A549 (cell line): ENCODE results near the gene PLCB1. TPM values are rescaled to one million over a fixed set of nuclear protein-coding genes. Genes with fewer than 3 reads are reported as not detected.

Experiments used
- ATAC-seq, 2 experiments: fragments of 200-7000 bp in 1 of 2; fragments of >200 bp in 1 of 2; cut with Nextera tagmentation in 1 of 2; cut with Tn5 transposase in 1 of 2; 3 replicates each; pipeline versions ENCODE4 v1.8.0 to v1.9.1; 2018 to 2020; ENCODE audit warnings: mild to moderate bottlenecking in 1 of 2, moderate library complexity in 1 of 2
- CTCF ChIA-PET: fragments of 300-600 bp; sonication (Branson Sonifier 250); formaldehyde crosslinking; extraction: SDS; loops from one replicate; lab custom pipeline; 2021; ENCODE audit warnings: antibody characterized with exemption, inconsistent platforms; lab: Yijun Ruan, JAX
- POLR2A ChIA-PET: fragments of 350-600 bp; formaldehyde crosslinking; extraction: SDS; loops from one replicate; lab custom pipeline; 2021; ENCODE audit warnings: antibody characterized with exemption, inconsistent platforms; lab: Yijun Ruan, JAX
- DNase-seq, 2 experiments: peaks; one replicate each; pipeline versions ENCODE4 v3.0.0 to v3.0.0-alpha.2; 2011 to 2016; ENCODE audit warnings: low read depth in 1 of 2, low spot score in 1 of 2
- FAIRE-seq: peaks from 2 replicates; lab custom pipeline; 2011; peaks lifted over from hg19 to GRCh38; lab: Jason Lieb, UNC
- H3K27ac ChIP-seq, 2 experiments: fragments of >200 bp; sonication (Bioruptor Twin); formaldehyde crosslinking; 3 replicates each; pipeline ENCODE4 v1.5.1; 2016 to 2017
- H3K4me1 ChIP-seq: fragments of >200 bp; sonication (Bioruptor Twin); formaldehyde crosslinking; 3 replicates; pipeline ENCODE4 v1.6.1; 2016
- H3K4me2 ChIP-seq: fragments of >200 bp; sonication (Bioruptor Twin); formaldehyde crosslinking; 3 replicates; pipeline ENCODE4 v1.6.1; 2016
- H3K4me3 ChIP-seq: fragments of >200 bp; sonication (Bioruptor Twin); formaldehyde crosslinking; 3 replicates; pipeline ENCODE4 v1.5.1; 2016
- H3K9me3 ChIP-seq: fragments of >200 bp; sonication (Bioruptor Twin); formaldehyde crosslinking; 3 replicates; pipeline ENCODE4 v1.6.1; 2016
- BHLHE40 ChIP-seq: IDR thresholded peaks from 2 replicates; pipeline ENCODE4 v1.6.1; 2012; ENCODE audit warnings: low read depth, low read length, inconsistent platforms
- CBX8 ChIP-seq: fragments of 200-600 bp; sonication (generic); IDR thresholded peaks from 2 replicates; pipeline ENCODE4 v1.6.1; 2016
- CHD4 ChIP-seq: fragments of 200-600 bp; sonication (generic); IDR thresholded peaks from 2 replicates; pipeline ENCODE4 v1.6.1; 2016; ENCODE audit warnings: antibody characterized with exemption, mild to moderate bottlenecking, borderline replicate concordance
- CTCF ChIP-seq: fragments of >200 bp; sonication (Bioruptor Twin); formaldehyde crosslinking; IDR thresholded peaks from 3 replicates; pipeline ENCODE4 v1.5.1; 2016
- E2F6 ChIP-seq: IDR thresholded peaks from 2 replicates; pipeline ENCODE4 v1.6.1; 2012; ENCODE audit warnings: low read depth, borderline replicate concordance
- EHF ChIP-seq: fragments of 250-450 bp; sonication (Bioruptor Pico); IDR thresholded peaks from 2 replicates; pipeline ENCODE4 v1.5.0; 2020; ENCODE audit warnings: mild to moderate bottlenecking
- EHMT2 ChIP-seq: fragments of 200-600 bp; sonication (generic); IDR thresholded peaks from 2 replicates; pipeline ENCODE4 v1.6.1; 2016; ENCODE audit warnings: antibody characterized with exemption, low read depth, mild to moderate bottlenecking, moderate library complexity
- ESRRA ChIP-seq: fragments of 150-350 bp; IDR thresholded peaks from 2 replicates; pipeline ENCODE4 v1.6.1; 2014; ENCODE audit warnings: mild to moderate bottlenecking, low read length, borderline replicate concordance
- FOXS1 ChIP-seq: fragments of 250-450 bp; sonication (Bioruptor Pico); IDR thresholded peaks from 2 replicates; pipeline ENCODE4 v1.5.0; 2020; ENCODE audit warnings: mild to moderate bottlenecking, moderate library complexity
- HDAC2 ChIP-seq: fragments of 200-600 bp; sonication (generic); IDR thresholded peaks from 2 replicates; pipeline ENCODE4 v1.6.1; 2016
- KDM1A ChIP-seq: fragments of 200-600 bp; sonication (generic); IDR thresholded peaks from 2 replicates; pipeline ENCODE4 v1.6.1; 2016; ENCODE audit warnings: low read depth, mild to moderate bottlenecking
- MAFK ChIP-seq: fragments of 450-650 bp; IDR thresholded peaks from 2 replicates; pipeline ENCODE4 v1.6.1; 2014; ENCODE audit not compliant: partially characterized antibody
- MYC ChIP-seq: IDR thresholded peaks from 2 replicates; pipeline ENCODE4 v1.6.1; 2012; ENCODE audit warnings: mild to moderate bottlenecking, inconsistent platforms, low read length, improper control_type of control experiment, borderline replicate concordance
- RAD21 ChIP-seq, 2 experiments: fragments of >200 bp in 1 of 2; sonication (Bioruptor Twin) in 1 of 2; formaldehyde crosslinking in 1 of 2; IDR thresholded peaks in 1 of 2; conservative IDR thresholded peaks in 1 of 2; 2 replicates in 1 of 2; 3 replicates in 1 of 2; pipeline ENCODE4 v1.6.1; 2012 to 2018; ENCODE audit warnings: inconsistent platforms in 1 of 2
- REST ChIP-seq: fragments of 200-600 bp; sonication (generic); IDR thresholded peaks from 2 replicates; pipeline ENCODE4 v1.6.1; 2016; ENCODE audit warnings: antibody characterized with exemption, mild to moderate bottlenecking, moderate library complexity
- RFX5 ChIP-seq: fragments of 450-650 bp; IDR thresholded peaks from 2 replicates; pipeline ENCODE4 v1.7.1; 2014; ENCODE audit warnings: antibody characterized with exemption, mild to moderate bottlenecking, moderate library complexity
- RNF2 ChIP-seq: fragments of 200-600 bp; sonication (generic); IDR thresholded peaks from 2 replicates; pipeline ENCODE4 v1.6.1; 2016; ENCODE audit warnings: low read depth, mild to moderate bottlenecking, antibody characterized with exemption, moderate library complexity, borderline replicate concordance
- SMC3 ChIP-seq: fragments of >200 bp; sonication (Bioruptor Twin); formaldehyde crosslinking; IDR thresholded peaks from 3 replicates; pipeline ENCODE4 v1.6.1; 2018; ENCODE audit warnings: inconsistent platforms
- TP53 ChIP-seq: fragments of 250-450 bp; sonication (Bioruptor Pico); IDR thresholded peaks from 2 replicates; pipeline ENCODE4 v1.5.0; 2021; ENCODE audit warnings: mild to moderate bottlenecking, moderate library complexity
- ZC3H11A ChIP-seq: fragments of 450-650 bp; IDR thresholded peaks from 2 replicates; pipeline ENCODE4 v1.6.1; 2014; ENCODE audit warnings: antibody characterized with exemption, mild to moderate bottlenecking
- ZNF302 ChIP-seq: fragments of 250-450 bp; sonication (Bioruptor Pico); IDR thresholded peaks from 2 replicates; pipeline ENCODE4 v1.9.0; 2021; ENCODE audit warnings: inconsistent platforms, mild to moderate bottlenecking, moderate library complexity
- ZSCAN20 ChIP-seq: fragments of 250-450 bp; sonication (Bioruptor Pico); IDR thresholded peaks from 2 replicates; pipeline ENCODE4 v1.8.0; 2022; ENCODE audit warnings: mild to moderate bottlenecking, moderate library complexity
- WGBS: methylation state at CpG from one replicate; pipeline ENCODE4 v1.1.6; 2017; ENCODE audit errors: missing lambda C conversion rate; 5-methylcytosine and 5-hydroxymethylcytosine counted together
- polyA plus RNA-seq, 4 experiments: library from polyadenylated mRNA; depleted of rRNA in 3 of 4; stranded (reverse); fragments of >200 nt; fragmentation: RNase III in 1 of 4; extraction: RNeasy Plus Mini Kit Qiagen cat#74134 plus additional on column Dnase treatment in 1 of 4; gene quantifications; 2 replicates in 3 of 4; 3 replicates in 1 of 4; pipeline ENCODE4 v1.2.3, GENCODE V29; 2011 to 2017
- TF ChIP-seq, protein P1 (sequence below): fragments of 250-450 bp; sonication (Bioruptor Pico); IDR thresholded peaks from 2 replicates; pipeline ENCODE4 v1.5.0; 2020; ENCODE audit warnings: low read depth, mild to moderate bottlenecking, moderate library complexity
- TF ChIP-seq, protein P2 (sequence below): fragments of 250-450 bp; sonication (Bioruptor Pico); IDR thresholded peaks from 2 replicates; pipeline ENCODE4 v1.5.0; 2021; ENCODE audit warnings: mild to moderate bottlenecking, moderate library complexity, borderline replicate concordance
- TF ChIP-seq, protein P3 (sequence below): fragments of 450-650 bp; IDR thresholded peaks from 2 replicates; pipeline ENCODE4 v1.6.1; 2014; ENCODE audit warnings: antibody characterized with exemption

Gene PLCB1
- polyA plus RNA-seq, 2 of the 4 experiments (the other 2 are of a cell fraction), result 0.97 to 6.3 TPM

GRCh38 chr20:8330319-8330784 is 198.3 kb downstream of the PLCB1 start:
- ChIA-PET POLR2A (no interaction called here), CTCF (no interaction called here)
- DNase-seq, result no peak
- H3K27ac ChIP-seq, result no peak overlapping the region
- H3K4me3 ChIP-seq, result no peak overlapping the region
- FAIRE-seq, result no peak
- H3K4me1 ChIP-seq, result no peaks in the 10 kb centered on the region
- WGBS, result 36% methylated on average over 3 of the region's 3 CpGs
- ATAC-seq, result no peak
- TF ChIP-seq ZNF302 (CRISPR knock-in tag), result no peak
- TF ChIP-seq SMC3, result no peak
- TF ChIP-seq ZC3H11A, result no peak
- TF ChIP-seq MYC, result no peak
- TF ChIP-seq TP53, result no peak
- no peak for TF ChIP-seq RAD21 (conservative IDR thresholded peaks at IDR 0.05 in 1 of 2, IDR thresholded peaks at IDR 0.05 in 1 of 2)
- TF ChIP-seq CHD4, result no peak
- no peak for TF ChIP-seq MAFK
- TF ChIP-seq BHLHE40, result no peak
- no peak for TF ChIP-seq EHF (CRISPR knock-in tag)
- no peak overlapping the region for H3K4me2 ChIP-seq
- H3K9me3 ChIP-seq, result no peaks in the 10 kb centered on the region

DNA sequence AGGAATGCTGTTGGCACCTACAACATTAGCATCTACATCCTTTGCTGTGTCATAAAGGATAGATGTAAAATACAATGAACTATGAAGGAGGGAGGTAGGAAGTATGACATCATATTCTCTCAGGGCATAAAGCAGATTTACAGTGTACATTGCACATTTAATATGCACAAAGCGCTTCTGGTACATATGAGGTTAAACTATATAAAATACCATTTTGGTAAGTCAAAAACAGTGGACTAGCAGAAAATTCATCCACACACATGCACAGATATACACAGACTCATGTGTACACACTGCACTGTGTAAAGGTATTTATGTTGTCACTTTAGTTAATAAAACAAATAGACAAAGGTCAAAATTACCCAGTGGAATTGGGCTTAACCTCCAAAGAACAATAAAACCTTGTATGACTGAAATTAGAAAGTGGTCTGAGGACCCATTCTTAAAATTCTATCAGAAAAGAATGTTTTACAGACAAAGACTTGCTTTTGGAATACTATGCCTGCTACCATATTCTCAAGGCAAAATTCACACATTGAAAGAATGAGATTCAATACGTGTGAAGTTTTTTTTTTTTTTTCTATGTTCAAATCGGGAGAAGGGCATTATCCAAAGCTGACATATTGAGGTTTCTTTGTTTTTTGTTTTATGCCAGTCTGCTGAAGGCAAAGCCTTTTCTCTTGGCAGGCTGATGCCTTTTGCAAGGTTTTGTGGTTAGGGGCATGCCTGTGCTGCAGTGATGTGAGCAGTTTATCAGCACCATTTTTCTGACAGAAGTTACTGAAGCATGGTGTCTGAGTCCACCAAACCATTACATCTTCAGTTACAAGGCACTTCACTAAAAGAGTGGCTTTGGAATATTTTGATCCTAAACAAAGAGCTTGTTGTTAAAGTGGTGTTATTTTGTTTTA is 199.0 kb downstream of the PLCB1 start:
- POLR2A ChIA-PET, result no interaction called here
- CTCF ChIA-PET, result no interaction called here
- no peaks in the 10 kb centered on the region for H3K4me1 ChIP-seq
- ATAC-seq (no peak), FAIRE-seq (peak; percentile 49), DNase-seq (no peak)
- H3K4me2 ChIP-seq, result no peak overlapping the region
- WGBS, result 25% methylated on average over 3 of the region's 3 CpGs
- H3K9me3 ChIP-seq, result no peaks in the 10 kb centered on the region
- H3K4me3 ChIP-seq, result no peak overlapping the region
- no peak for TF ChIP-seq ZSCAN20
- TF ChIP-seq, protein P1, sequence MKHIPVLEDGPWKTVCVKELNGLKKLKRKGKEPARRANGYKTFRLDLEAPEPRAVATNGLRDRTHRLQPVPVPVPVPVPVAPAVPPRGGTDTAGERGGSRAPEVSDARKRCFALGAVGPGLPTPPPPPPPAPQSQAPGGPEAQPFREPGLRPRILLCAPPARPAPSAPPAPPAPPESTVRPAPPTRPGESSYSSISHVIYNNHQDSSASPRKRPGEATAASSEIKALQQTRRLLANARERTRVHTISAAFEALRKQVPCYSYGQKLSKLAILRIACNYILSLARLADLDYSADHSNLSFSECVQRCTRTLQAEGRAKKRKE (CRISPR knock-in tag), result no peak
- TF ChIP-seq E2F6, result no peak
- TF ChIP-seq ESRRA, result no peak
- TF ChIP-seq, protein P2, sequence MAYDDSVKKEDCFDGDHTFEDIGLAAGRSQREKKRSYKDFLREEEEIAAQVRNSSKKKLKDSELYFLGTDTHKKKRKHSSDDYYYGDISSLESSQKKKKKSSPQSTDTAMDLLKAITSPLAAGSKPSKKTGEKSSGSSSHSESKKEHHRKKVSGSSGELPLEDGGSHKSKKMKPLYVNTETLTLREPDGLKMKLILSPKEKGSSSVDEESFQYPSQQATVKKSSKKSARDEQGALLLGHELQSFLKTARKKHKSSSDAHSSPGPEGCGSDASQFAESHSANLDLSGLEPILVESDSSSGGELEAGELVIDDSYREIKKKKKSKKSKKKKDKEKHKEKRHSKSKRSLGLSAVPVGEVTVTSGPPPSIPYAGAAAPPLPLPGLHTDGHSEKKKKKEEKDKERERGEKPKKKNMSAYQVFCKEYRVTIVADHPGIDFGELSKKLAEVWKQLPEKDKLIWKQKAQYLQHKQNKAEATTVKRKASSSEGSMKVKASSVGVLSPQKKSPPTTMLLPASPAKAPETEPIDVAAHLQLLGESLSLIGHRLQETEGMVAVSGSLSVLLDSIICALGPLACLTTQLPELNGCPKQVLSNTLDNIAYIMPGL (CRISPR knock-in tag), result no peak
- no peak for TF ChIP-seq FOXS1 (CRISPR knock-in tag)
- no peak for TF ChIP-seq RNF2
- no peak for TF ChIP-seq HDAC2
- TF ChIP-seq RFX5, result no peak
- TF ChIP-seq KDM1A, result no peak
- no peak for TF ChIP-seq CTCF
- no peak for TF ChIP-seq CBX8
- no peak for TF ChIP-seq MAFK
- TF ChIP-seq REST, result no peak
- TF ChIP-seq, protein P3, sequence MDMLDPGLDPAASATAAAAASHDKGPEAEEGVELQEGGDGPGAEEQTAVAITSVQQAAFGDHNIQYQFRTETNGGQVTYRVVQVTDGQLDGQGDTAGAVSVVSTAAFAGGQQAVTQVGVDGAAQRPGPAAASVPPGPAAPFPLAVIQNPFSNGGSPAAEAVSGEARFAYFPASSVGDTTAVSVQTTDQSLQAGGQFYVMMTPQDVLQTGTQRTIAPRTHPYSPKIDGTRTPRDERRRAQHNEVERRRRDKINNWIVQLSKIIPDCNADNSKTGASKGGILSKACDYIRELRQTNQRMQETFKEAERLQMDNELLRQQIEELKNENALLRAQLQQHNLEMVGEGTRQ, result no peak
- TF ChIP-seq SMC3, result no peak
- no peak for TF ChIP-seq EHMT2
- no peak overlapping the region for H3K27ac ChIP-seq
